SK-N-SH (cell line): ENCODE data around the gene GSTO2. TPM values are rescaled to one million over a fixed set of nuclear protein-coding genes. Genes with fewer than 3 reads are reported as not detected.

Experiments
- CTCF ChIA-PET: fragments of 300-600, 350-600 bp; formaldehyde crosslinking; extraction: SDS; loops from one replicate; lab custom pipeline; 2021; lab: Yijun Ruan, JAX
- POLR2A ChIA-PET: fragments of 350-600 bp; sonication (Branson Sonifier 250); formaldehyde crosslinking; extraction: SDS; loops from one replicate; lab custom pipeline; 2020; ENCODE audit warnings: antibody characterized with exemption, inconsistent platforms; lab: Yijun Ruan, JAX
- DNase-seq: peaks from one replicate; pipeline ENCODE4 v3.0.0; 2012
- H2AFZ ChIP-seq: fragments of 200-600 bp; sonication (generic); 2 replicates; pipeline ENCODE4 v1.8.1; 2016; ENCODE audit warnings: antibody characterized with exemption, mild to moderate bottlenecking, low read depth
- H3F3A ChIP-seq: fragments of 200-600 bp; sonication (generic); replicated peaks from 2 replicates; pipeline ENCODE3; 2016; ENCODE audit warnings: antibody characterized with exemption, mild to moderate bottlenecking; ENCODE audit not compliant: insufficient read depth
- H3K27ac ChIP-seq, 2 experiments: fragments of 200-500 bp in 1 of 2; fragments of 200-600 bp in 1 of 2; sonication (Bioruptor generic) in 1 of 2; sonication (generic), shearing (Covaris generic) in 1 of 2; 2 replicates each; pipeline versions ENCODE4 v1.5.1 to v1.6.1; 2014 to 2016; ENCODE audit warnings: low read depth in 2 of 2, inconsistent platforms in 1 of 2, low read length in 1 of 2, mild to moderate bottlenecking in 1 of 2, mixed read lengths in 1 of 2
- H3K27me3 ChIP-seq: fragments of 200-600 bp; sonication (generic), shearing (Covaris generic); 2 replicates; pipeline ENCODE4 v1.6.1; 2016; ENCODE audit warnings: mixed run types; ENCODE audit not compliant: insufficient read depth
- H3K36me3 ChIP-seq, 2 experiments: fragments of 200-500 bp in 1 of 2; fragments of 200-600 bp in 1 of 2; sonication (Bioruptor generic) in 1 of 2; sonication (generic) in 1 of 2; replicated peaks in 1 of 2; 2 replicates each; pipeline versions ENCODE3 to v1.5.1; 2014 to 2016; ENCODE audit warnings: low read length in 1 of 2, mild to moderate bottlenecking in 1 of 2; ENCODE audit not compliant: insufficient read depth in 2 of 2, control insufficient read depth in 1 of 2
- H3K4me1 ChIP-seq, 2 experiments: fragments of 200-500 bp in 1 of 2; fragments of 200-600 bp in 1 of 2; sonication (Bioruptor generic) in 1 of 2; sonication (generic), shearing (Covaris generic) in 1 of 2; 2 replicates each; pipeline versions ENCODE4 v1.5.1 to v1.6.1; 2014 to 2016; ENCODE audit warnings: low read depth in 1 of 2, low read length in 1 of 2, mixed run types in 1 of 2; ENCODE audit not compliant: insufficient read depth in 2 of 2, control insufficient read depth in 1 of 2
- H3K4me2 ChIP-seq: fragments of 200-600 bp; sonication (generic), shearing (Covaris generic); 2 replicates; pipeline ENCODE4 v1.6.1; 2017; ENCODE audit warnings: mixed run types
- H3K4me3 ChIP-seq, 2 experiments: fragments of 200-500 bp in 1 of 2; fragments of 200-600 bp in 1 of 2; sonication (Bioruptor generic) in 1 of 2; sonication (generic), shearing (Covaris generic) in 1 of 2; 2 replicates each; pipeline versions ENCODE4 v1.5.1 to v1.8.1; 2014 to 2016; ENCODE audit warnings: low read depth in 2 of 2, inconsistent platforms in 1 of 2, low read length in 1 of 2, mild to moderate bottlenecking in 1 of 2, mixed read lengths in 1 of 2, moderate library complexity in 1 of 2
- H3K79me2 ChIP-seq: fragments of 200-600 bp; sonication (generic); 2 replicates; pipeline ENCODE4 v1.8.1; 2017; ENCODE audit warnings: mild to moderate bottlenecking; ENCODE audit not compliant: insufficient read depth
- H3K9ac ChIP-seq: fragments of 200-600 bp; sonication (generic); 2 replicates; pipeline ENCODE4 v1.6.1; 2017; ENCODE audit warnings: mixed run types
- H3K9me2 ChIP-seq: fragments of 200-600 bp; sonication (generic); 2 replicates; pipeline ENCODE4 v1.6.1; 2017; ENCODE audit warnings: mixed run types
- H3K9me3 ChIP-seq: fragments of 200-600 bp; sonication (generic); 2 replicates; pipeline ENCODE4 v1.6.1; 2017; ENCODE audit warnings: mixed run types, mild to moderate bottlenecking, moderate library complexity
- H4K20me1 ChIP-seq: fragments of 200-600 bp; sonication (generic); 2 replicates; pipeline ENCODE4 v1.6.1; 2017; ENCODE audit warnings: mild to moderate bottlenecking, mixed run types; ENCODE audit not compliant: insufficient read depth
- CTCF ChIP-seq: fragments of 200-600 bp; sonication (generic); IDR thresholded peaks from 2 replicates; pipeline ENCODE4 v1.6.1; 2017; ENCODE audit warnings: antibody characterized with exemption, mild to moderate bottlenecking, moderate library complexity
- EP300 ChIP-seq, 2 experiments: IDR thresholded peaks; 2 replicates each; pipeline versions ENCODE4 v1.4.0 to v1.6.1; 2012; ENCODE audit warnings: borderline replicate concordance in 1 of 2, low read depth in 1 of 2, low read length in 1 of 2
- IRF3 ChIP-seq: fragments of 150-350 bp; IDR thresholded peaks from 2 replicates; pipeline ENCODE4 v1.6.1; 2016; ENCODE audit warnings: mild to moderate bottlenecking, low read depth, low read length
- NFIC ChIP-seq: IDR thresholded peaks from 2 replicates; pipeline ENCODE4 v1.4.0; 2012; ENCODE audit warnings: borderline replicate concordance
- PBX3 ChIP-seq: IDR thresholded peaks from 2 replicates; pipeline ENCODE4; 2012
- RAD21 ChIP-seq: IDR thresholded peaks from 2 replicates; pipeline ENCODE4 v1.6.1; 2012; ENCODE audit warnings: mild to moderate bottlenecking, low read length
- REST ChIP-seq: IDR thresholded peaks from 2 replicates; pipeline ENCODE4 v1.6.1; 2012; ENCODE audit warnings: mild to moderate bottlenecking, low read depth, low read length, moderate library complexity
- USF1 ChIP-seq: IDR thresholded peaks from 2 replicates; pipeline ENCODE4 v1.4.0; 2012; ENCODE audit warnings: low read depth, borderline replicate concordance
- WGBS: methylation state at CpG from one replicate; pipeline ENCODE4 v1.1.6; 2017; ENCODE audit warnings: low lambda C conversion rate; 5-methylcytosine and 5-hydroxymethylcytosine counted together
- polyA plus RNA-seq, 3 experiments: library from polyadenylated mRNA; depleted of rRNA; stranded (reverse); fragments of >200 nt; gene quantifications; 2 replicates each; pipeline ENCODE4 v1.2.3, GENCODE V29; 2012

The GSTO2 gene
- polyA plus RNA-seq, 1 of the 3 experiments (the other 2 are of a cell fraction), result 0.49 TPM

GRCh38 chr10:104318326-104318725 lies 49.3 kb downstream of the GSTO2 start (continued):
- TF ChIP-seq REST (no peak), EP300 (IDR thresholded peaks at IDR 0.05; ENCODE audit: borderline replicate concordance in 1 of 2, low read depth in 1 of 2, low read length in 1 of 2) (no peak), IRF3 (no peak), CTCF (no peak)
- TF ChIP-seq, all 33 proteins: peak for 0

- H3K27ac ChIP-seq, result no peak overlapping the region
- H3K36me3 ChIP-seq, result peaks cover 11 to 17% of the 10 kb centered on the region in 2 experiments
- ChIA-PET CTCF (interaction anchor here (0.7 to 3.0 kb wide), 9 partner anchors 10 to 35 kb away, joined by 3 to 12 read pairs (median 4); partner anchors contain the start of gene CFAP58), POLR2A (no interaction called here)
- H3F3A ChIP-seq, result no peaks in the 10 kb centered on the region
- H2AFZ ChIP-seq, result no peak overlapping the region
- WGBS, result 98% methylated on average over 15 of the region's 19 CpGs
- H3K27me3 ChIP-seq, result no peaks in the 10 kb centered on the region
- H3K9me2 ChIP-seq, result no peaks in the 10 kb centered on the region
- no peak for DNase-seq
- no peak overlapping the region for H3K4me3 ChIP-seq
- peaks cover 26 to 40% of the 10 kb centered on the region in 2 experiments; a peak in 2 of 4 replicates for H3K4me1 ChIP-seq
- peaks cover 67% of the 10 kb centered on the region for H4K20me1 ChIP-seq
- TF ChIP-seq USF1 (no peak), REST (no peak), PBX3 (no peak), NFIC (no peak), RAD21 (no peak)
- no peak overlapping the region for H3K4me2 ChIP-seq
- peaks cover 99% of the 10 kb centered on the region for H3K79me2 ChIP-seq
- H3K9me3 ChIP-seq, result no peaks in the 10 kb centered on the region
- no peak overlapping the region for H3K9ac ChIP-seq
Observed at GRCh38 chr10:104318810-104319741, 50.1 kb downstream of the GSTO2 start.
